ENCODE measurements around the gene SOCS3.

GRCh38 chr17:78379131-78379491 lies 19.2 kb upstream of the SOCS3 start:
- TF ChIP-seq EZH2phosphoT487 (IDR thresholded peaks at IDR 0.05; ENCODE audit: insufficient read depth, low read depth) (no peak), EZH2 (IDR thresholded peaks at IDR 0.05; ENCODE audit: insufficient read depth, poor library complexity, severe bottlenecking) (no peak)
